Iris pigment epithelial cell (primary cell): ENCODE measurements around the gene AP5S1.
"Not testable (repeated sequence)": the region's sequence is repeated elsewhere in the genome, so short reads cannot be mapped to it uniquely, and the experiment has no call there.

Experiments used
- DNase-seq: peaks from one replicate; pipeline ENCODE4 v3.0.0-alpha.2; 2011; ENCODE audit warnings: low read depth

AP5S1 gene

GRCh38 chr20:3812975-3813847, 7.1 kb upstream of the AP5S1 start:
- no peak for DNase-seq

GRCh38 chr20:3813848-3814581, 6.3 kb upstream of the AP5S1 start:
- DNase-seq, result no peak

GRCh38 chr20:3814928-3815495, 5.3 kb upstream of the AP5S1 start:
- DNase-seq, result no peak

- DNase-seq, result no peak
These were observed 4.5 kb upstream of the AP5S1 start for GRCh38 chr20:3815703-3816315.

GRCh38 chr20:3818155-3819151, 1.9 kb upstream of the AP5S1 start:
- DNase-seq, result peak; percentile 79

GRCh38 chr20:3819411-3820047, 818 bp upstream of the AP5S1 start:
- no peak for DNase-seq

- DNase-seq, result no peak
These were observed 767 bp downstream of the AP5S1 start for GRCh38 chr20:3820901-3821727.

- DNase-seq, result no peak
These were observed 1.6 kb downstream of the AP5S1 start for GRCh38 chr20:3821996-3822395.

- DNase-seq, result no peak
These were observed 3.5 kb downstream of the AP5S1 start for GRCh38 chr20:3823881-3824280.

GRCh38 chr20:3825526-3825925, 5.2 kb downstream of the AP5S1 start:
- DNase-seq, result no peak

GRCh38 chr20:3826420-3826819, 6.1 kb downstream of the AP5S1 start:
- no peak for DNase-seq

- DNase-seq, result no peak
These were observed 8.5 kb downstream of the AP5S1 start for GRCh38 chr20:3828798-3829197.

GRCh38 chr20:3829891-3830290, 9.5 kb downstream of the AP5S1 start:
- not testable (repeated sequence) for DNase-seq

- no peak for DNase-seq
These were observed 15.8 kb downstream of the AP5S1 start for GRCh38 chr20:3836132-3836531.

GRCh38 chr20:3839328-3839727, 19.0 kb downstream of the AP5S1 start:
- DNase-seq, result no peak

GRCh38 chr20:3840201-3840600, 19.9 kb downstream of the AP5S1 start:
- DNase-seq, result not testable (repeated sequence)

- DNase-seq, result no peak
These were observed 22.1 kb downstream of the AP5S1 start for GRCh38 chr20:3842348-3842930.

- DNase-seq, result peak; percentile 78
These were observed 23.1 kb downstream of the AP5S1 start for GRCh38 chr20:3843490-3843889.

GRCh38 chr20:3843990-3844619, 23.8 kb downstream of the AP5S1 start:
- DNase-seq, result not testable (repeated sequence)
